Measurements from ENCODE around the gene MOB2.

MOB2 gene

DNA sequence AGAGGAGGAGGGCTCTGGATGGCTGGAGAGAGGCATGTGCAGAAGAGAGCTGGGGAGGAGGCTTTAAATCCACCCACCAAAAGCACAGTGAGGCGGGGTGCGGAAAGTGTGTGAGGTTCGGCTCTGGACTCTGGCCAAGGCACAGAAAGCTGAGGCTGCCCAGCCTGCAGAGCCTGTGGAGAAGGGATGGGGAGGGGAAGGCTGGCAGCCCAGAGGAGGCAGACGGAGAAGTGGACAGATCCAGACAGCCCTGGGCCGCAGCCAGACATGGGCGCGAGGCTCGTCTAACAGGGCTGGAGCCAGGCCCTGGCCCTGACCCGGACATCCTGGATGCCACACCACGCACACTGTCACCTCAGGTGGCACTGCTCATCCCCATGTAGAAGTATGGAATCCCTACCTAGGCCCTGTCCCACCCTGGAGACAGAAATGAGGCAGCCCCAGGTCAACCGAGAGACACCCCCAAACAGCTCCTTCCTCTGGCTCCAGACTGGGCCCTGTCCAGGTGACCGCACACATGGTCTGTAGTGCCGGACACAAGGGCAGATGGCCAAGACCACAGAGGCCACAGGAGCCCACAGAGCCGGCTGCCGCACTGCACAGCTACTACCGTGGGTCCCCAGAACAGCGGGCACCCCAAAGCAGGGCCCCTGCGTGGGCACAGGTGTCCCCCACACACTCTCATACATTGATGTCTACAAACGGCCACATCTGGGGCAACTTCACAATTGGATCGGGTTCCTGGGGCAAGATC, 16.6 kb upstream of the MOB2 start:
- DNase-seq: no peak

DNA sequence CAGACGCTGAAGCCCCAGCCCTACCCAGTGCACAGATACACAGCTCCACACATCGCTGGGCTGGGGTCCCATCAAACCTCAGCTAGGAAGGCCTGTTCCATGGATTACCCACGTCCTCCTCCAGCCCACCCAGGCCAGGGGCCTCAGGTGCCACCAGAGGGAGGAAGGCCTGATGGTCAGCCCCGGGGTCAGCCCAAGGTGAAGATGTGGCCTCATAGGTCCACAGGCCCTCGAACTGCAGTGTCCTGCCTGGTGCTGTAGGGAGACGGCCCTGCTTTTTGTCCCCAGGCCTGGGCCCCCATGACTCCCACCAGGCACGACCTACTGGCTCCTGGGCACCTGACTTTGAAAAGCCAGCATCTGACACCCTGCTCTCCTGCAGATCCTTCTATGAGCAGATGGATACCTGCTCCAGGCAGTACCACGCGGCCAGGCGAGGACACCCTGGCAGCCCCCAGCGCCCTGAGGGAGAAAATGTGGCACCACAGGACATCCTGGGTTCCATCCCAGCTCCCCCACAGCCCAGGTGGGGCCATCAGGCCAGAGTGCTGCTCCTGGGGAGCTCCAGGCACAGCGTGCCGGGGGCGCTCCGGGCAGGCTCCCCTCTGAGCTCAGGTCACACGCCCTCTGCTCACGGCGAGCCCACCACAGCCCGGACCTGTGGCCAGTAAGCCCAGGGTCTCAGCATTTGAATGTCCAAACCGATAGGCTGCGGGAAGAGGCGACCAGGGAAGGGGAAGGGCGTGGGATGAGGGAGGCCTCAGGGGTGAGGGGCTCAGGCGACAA, 15.8 kb upstream of the MOB2 start:
- DNase-seq: no peak

DNA sequence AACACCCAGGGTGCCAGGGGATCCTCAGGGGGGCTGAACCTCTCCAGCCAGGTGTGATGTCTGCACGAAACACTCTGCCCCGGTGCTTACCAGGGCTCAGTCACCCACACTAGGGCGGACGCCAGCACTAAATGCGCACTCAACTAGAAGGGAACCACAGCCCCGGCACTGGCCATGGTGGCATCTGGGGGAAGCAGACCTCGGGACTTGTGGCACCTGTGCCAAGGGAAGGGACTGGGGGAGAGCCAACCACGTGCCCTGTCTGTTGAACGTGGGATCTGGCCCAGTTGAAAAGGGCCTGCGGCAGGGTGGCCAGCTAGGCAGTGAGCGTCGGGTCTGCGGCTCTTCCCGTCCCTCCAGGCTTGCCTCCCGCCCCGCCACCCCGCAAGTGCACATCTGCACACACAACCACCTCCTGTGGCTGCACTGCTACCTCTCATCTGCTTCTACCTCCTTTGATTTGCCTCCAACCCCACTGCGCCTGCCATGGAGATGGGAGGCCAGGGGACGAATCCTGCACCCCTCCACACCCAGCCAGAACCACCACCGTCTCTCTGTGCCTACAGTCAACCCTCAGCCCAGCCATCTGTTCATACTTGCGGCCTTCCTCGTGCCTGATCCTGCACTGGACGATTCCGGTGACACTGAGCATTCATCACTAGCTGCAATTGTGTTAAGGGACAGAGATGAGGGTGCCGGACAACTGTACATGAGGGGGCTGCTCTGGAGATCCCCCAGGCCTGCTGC, 15.0 kb upstream of the MOB2 start:
- no peak for DNase-seq

DNA sequence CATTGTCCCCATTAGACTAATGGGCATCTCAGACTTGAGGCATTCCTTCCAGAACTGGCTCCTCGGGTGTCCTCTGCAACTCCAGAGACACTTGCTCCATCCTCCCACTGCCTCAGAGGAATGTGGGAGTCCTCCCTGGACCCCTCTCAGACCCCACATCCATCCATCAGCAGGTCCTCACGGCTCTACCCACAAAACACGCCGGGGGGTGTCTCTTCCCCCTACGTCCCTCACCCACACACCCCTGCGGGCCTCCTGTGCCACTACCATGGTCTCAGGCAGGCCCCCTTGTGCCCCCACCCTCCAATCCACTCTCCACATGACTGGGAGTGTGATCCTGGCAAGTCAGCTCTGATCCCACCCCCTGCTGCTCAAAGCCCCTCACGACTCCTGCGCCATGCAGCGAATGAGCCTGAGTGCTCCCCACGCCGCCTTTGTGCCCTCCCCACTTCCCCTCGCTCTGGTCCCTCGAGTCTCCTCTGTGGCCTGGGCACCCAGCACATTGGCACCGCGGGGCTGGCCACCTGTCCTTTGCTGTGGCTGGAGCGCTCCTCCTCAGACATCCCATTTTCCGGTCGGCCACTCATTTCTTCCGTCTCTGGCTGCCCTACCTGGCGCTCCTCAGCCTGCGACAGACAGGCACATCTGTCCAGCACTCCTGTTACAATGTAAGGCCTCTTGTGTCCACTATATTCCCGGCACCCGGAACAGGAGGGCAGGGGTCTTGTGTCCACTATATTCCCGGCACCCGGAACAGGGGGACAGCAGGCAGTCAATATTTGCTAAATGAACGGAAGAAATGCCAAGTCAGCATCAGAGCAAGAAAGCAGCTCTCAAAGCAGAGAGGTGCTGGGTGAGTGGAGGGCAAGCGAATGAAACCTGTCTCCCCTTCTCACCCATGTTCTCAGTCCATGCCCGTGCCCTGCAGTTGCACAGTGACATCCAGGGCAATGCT, 14.2 kb upstream of the MOB2 start:
- no peak for DNase-seq

DNA sequence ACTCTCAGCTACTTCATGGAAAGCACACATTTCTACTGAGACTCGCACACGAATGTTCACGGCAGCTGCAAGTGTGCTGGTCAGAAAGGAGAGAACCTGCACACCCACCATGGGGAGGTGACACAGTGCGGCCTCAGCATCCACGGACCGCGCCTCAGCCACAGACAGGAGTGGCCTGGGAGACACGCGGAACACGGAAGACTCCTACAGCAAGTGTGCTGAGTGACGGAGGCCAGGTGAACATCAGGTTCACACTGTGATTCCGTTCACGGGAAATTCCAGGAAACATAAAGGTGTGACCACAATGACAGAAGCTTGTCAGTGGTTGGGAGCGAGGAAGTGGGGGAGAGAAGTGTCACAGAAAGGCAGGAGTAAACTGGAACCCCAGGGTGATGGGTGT, 13.3 kb upstream of the MOB2 start:
- no peak for DNase-seq

DNA sequence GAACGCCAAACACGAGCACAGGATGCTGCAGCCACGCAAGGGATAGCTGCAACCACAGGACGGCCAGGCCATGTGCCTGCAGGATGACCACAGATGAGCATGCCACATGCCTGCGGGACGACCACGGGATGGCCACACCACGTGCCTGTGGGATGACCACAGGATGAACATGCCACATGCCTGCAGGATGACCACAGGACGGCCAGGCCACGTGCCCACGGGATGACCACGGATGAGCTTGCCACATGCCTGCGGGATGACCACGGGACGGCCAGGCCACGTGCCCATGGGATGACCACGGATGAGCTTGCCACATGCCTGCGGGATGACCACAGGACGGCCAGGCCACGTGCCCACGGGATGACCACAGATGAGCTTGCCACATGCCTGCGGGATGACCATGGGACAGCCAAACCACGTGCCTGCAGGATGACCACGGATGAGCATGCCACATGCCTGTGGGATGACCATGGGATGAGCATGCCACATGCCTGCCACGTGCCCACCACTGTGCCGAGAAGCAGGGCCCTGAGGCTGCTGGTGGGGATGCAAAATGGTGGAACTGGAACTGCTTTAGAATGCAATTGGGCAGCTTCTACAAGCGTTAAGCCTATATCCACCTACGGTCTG, 12.8 kb upstream of the MOB2 start:
- DNase-seq: no peak

DNA sequence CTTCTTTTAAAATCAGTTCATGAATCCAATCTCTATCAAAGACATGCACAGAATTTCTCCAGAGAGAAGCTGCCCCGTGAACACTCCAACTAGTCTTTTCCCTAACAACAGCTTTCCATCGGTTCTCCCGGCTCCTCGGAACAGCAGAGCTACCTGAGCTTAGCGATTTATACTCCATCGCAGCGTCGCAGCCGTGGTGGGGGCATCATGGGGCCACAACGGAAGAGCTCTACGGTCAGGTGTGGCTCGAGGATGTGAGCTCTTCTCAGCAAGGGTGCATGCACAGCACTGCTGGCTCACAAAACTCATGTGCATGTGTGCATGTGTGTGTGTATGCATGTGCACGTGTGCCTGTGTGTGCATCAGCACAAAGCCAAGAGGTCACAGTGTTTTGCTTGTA, 11.7 kb upstream of the MOB2 start:
- DNase-seq: no peak

DNA sequence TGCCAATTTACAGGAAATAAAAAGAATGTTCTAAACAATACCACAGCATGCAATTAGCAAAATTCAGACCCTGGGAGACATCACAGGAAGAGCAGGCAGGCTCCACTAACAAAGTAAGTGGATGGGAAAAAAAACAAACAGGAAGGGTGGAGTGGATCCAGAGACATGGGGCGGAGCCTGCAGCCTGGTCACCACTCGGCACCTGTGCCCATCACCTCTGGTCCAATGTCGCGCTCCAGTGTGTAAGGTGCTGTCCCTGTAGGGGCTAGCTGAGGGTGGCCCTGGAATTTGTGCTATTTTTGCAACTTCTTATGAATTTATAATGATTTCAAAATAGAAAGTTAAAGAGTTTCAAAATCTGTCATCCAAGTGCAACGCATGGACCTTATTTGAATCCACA, 11.0 kb upstream of the MOB2 start:
- DNase-seq: no peak

DNA sequence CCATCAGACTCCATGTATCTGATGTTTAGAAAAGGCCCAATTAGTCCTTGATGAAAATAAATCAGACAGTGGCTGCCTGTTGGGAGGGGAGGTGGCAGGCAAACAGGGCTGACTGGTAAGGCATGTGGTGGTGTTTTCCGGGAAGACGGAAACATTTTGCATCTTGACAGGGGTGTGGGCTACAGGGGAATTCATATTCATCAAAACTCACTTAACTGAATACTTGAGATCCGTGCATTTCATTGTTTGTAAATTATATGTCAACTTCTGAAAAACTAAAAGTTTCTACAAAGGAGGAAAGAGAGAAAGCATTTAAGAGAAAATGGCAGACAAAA, 10.1 kb upstream of the MOB2 start:
- no peak for DNase-seq

DNA sequence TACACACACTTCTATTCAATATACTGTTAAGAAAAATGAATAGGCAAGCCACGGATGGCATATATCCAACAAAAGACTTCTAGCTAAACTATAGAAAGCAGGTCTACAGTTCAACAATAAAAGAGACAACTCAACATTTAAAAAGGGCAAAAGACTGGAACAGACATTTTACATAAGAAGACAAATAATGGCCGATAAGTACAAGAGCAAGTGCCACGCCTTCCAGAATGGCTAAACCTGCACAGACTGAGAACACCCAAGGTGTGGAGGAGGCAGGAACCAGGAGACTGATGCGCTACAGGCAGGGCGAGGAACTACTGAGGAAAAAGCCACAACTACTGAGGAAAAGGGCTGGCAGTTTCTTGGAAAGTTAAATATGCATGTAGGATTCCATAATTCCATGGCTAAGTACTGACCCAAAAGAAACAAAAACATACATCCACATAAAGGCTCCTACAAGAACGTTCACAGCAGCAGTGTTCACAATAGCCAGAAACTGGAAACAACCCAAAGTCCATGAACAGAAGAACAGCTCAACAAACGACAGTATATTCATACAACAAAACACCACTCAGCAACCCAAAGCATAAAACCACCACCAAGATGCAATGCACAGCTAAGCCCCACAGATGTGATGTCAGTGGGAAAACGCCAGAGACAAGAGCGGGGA, 9.6 kb upstream of the MOB2 start:
- DNase-seq: no peak

DNA sequence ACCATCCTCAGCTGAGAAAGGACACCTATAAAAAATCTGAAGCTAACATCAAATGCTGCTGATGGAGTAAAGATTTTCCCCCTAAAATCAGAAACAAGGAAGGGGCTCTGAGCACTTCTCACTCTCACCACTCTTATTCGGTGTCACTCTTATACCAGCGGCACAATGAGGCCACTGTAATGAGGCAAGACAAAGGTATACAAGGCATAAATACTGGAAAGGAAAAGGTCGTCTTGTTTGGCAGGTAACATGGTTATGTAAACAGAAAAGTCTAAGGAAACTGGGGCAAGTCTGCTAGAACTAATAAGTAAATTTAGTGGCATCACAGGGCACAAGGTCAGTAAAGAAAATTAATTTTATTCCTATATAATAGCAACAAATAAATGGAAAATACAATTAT, 8.1 kb upstream of the MOB2 start:
- DNase-seq: no peak

DNA sequence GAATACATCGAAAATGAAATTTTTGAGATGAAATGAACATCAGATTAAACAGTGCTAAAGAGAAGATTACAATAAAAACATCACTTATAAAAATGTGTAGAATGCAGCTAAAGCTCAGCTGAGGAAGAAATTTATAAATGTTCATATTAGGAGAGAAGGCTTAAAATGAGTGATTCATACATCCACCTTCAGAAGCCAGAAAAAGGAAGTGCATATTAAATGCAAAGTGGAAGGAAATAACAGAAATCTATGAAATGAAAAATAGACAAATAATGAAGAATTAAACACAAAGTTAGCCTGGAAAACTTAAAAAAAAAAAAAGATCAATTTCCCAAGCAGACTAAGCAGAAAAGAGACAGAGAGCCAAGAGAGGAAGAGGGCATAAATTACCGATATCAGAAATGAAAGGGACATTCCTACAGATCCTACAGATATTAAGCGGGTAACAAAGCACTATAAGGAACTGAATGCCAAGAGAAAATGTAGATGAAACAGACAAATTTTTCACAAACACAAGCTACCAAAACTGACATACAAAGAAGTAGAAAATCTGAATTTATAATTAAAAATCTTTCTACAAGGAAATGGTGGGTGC, 7.2 kb upstream of the MOB2 start:
- no peak for DNase-seq

DNA sequence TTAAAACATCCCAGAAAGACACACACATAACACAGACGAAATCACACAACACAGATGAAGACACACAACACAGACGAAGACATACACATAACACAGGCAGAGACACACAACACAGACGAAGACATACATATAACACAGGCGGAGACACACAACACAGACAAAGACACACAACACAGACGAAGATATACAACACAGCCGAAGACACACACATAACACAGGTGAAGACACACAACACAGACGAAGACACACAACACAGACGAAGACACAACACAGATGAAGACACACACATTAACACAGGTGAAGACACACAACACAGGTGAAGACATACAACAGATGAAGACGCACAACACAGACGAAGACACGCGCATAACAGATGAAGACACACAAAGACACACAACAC, 4.8 kb upstream of the MOB2 start:
- DNase-seq: no peak

DNA sequence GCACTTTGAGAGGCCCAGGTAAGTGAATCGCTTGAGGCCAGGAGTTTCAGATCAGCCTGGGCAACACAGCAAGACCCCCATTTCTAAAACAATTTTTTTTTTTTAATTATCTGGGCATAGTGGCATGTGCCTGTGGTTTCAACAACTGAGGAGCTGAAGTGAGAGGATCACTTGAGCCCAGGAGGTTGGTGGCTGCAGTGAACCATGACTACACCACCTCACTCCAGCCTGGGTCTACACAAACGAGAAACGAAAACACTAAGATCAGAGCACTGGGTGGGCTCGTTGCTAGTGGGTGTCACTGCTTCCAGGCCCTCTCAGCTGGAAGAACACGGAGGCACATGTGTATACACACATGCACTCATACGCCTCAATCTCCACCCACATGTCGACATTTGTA, 4.1 kb upstream of the MOB2 start:
- no peak for DNase-seq

DNA sequence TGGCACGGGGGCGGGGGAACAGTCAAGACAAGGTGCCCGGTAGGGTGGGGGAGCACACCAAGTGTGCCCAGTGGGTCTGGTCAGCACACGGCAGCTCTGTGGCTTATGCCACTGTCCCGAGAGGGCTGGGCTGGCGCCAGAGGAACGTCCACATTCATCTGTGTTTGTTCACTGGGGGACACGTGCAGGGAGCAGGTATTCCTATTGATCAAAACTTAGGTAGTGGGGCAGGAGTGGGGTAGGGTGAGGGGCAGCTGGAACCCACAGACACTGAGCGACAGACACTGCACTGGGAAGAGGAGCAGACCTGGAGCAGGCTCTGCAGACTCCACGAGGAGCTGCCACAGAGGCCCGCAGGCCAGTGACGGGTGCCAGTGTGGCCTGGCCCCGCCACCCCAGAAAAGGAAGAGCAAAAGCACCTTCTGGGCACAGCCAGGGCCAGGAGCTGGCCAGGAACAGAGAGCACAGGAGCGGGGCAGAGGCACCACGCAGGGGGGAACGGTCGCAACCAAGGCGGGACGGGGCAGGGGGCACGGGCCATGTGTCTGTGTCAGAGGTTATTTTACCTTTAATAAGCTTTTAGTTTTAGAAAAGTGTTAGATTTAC, 2.1 kb upstream of the MOB2 start:
- no peak for DNase-seq

DNA sequence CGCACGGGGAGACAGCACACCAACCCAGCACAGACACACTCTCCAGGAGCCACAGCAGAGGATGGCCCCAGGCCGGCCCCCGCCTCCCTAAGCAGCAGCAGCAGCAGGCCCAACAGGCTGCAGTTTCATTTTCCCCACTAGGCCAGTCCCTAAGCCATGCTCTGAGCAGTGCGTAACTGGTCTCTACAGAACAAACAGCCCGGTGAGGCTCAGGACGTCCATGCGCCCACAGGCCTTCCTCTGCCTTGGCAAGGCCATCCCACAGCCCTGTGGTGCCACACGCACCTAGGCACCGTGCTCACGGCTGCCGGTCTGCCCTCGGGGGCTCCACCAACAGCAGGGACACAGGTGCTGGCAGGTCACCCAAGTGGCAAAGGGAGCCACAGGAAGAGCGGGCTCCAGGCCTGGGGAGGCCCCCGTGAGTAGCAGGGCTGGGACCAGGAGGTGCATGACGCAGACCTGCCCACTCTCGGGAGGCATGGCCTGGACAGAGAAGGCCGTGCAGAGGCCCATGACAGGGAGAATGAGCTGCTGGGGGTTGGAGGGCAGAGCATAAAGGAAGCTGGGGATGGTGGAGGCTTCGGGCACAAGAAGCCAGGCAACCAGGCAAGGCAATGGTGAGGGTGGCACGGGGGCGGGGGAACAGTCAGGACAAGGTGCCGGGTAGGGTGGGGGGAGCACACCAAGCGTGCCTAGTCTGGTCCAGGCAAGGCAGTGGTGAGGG, 1.4 kb upstream of the MOB2 start:
- no peak for DNase-seq

DNA sequence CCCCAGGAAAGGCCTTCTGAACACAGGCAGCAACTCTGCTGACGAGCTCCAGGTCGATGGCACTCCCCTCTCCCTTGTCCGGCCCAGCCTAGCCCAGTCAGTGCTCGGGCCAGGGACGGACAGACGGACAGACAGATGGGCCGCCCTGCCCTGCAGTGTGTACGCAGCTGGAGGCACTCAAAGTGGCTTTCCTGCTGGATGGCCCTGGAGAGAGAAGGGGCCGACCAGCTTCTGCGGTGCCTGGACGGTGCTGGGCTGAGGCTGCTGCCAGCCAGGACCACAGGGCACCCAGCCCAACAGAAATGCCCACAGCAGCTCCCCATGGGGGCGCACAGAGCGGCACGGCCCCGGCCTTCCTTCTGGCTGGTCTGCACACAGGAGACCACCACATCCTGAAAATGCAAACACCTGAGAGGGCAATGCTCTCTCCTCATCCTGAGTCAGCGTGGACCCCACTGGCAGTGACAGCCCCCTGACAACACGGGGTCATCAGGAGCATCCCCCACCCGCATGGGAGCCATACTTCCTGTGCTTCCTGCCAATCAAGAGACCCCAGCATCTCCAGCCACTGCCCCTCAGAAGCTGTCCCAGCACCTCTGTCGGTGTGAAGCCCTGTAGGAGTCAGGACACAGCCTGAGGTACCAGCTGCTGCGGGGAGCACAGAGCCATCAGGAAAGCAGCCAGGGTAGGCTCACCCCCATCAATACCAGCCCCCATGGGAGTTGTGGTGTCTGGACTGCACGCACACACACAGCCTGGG, 692 bp upstream of the MOB2 start:
- DNase-seq: no peak

DNA sequence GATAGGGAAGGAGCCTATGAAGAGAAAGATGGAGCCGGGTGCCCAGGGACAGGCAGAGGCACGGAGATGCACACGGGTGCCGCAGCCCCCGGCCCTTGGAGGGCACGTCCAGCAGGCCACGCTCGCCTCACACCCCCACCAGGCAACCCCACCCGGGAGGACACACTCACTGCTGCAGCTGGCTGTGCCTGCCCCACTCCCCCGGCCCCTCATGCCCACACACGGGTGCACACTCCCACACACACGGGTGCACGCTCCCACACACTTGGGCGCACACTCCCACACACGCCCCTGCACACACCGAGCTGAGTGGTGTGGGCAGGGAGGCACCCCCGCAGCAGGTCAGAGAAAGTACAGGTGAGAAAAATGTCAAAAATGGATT, 1.1 kb downstream of the MOB2 start:
- no peak for DNase-seq

DNA sequence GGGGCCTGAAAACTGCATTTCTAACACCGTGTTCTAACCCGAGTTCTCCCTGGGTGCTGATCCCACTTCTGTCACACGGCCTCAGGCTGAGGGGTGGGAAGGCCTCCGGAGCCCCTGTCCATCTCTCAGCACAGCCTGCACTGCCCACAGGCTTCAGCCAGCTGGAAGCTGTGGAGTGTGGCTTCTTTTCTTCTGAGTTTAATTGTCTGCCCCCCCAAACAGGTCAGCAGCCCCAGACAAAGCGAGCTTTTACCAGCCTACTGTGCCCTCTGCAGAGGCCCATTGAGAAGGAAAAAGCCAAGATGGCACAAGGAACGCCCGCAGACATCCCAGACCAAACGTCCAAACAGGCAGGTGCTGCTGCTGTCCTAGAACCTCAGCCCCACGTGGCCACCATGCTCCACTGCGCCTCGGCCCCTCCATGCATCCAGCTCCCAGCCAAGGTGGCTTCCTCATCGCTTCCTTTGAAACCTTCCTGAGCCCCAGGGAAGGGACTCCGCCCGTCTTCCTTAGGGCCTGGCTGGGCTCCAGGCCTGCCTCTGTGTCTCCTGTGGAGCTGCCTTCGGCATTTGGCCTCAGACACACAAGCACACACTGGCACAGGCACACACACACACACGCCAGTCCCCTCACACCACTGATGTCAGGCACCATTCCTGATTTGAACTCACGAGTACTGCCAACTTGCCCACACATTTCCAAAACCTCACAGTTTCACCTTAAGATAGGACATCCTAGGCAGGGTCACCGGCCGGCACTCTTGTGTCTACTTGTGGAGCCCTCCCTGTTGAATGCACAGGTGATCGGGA, 1.7 kb downstream of the MOB2 start:
- no peak for DNase-seq
